SH-SY5Y (cell line): ENCODE measurements around the gene MREG.

Source experiments
- GATA2 ChIP-seq: IDR thresholded peaks from 2 replicates; pipeline ENCODE4 v1.6.1; 2011; ENCODE audit warnings: mild to moderate bottlenecking, low read depth, low read length
- GATA3 ChIP-seq: IDR thresholded peaks from 2 replicates; pipeline ENCODE4 v1.6.1; 2011; ENCODE audit warnings: low read depth, mild to moderate bottlenecking, low read length, moderate library complexity

- no peak for TF ChIP-seq GATA2
- no peak for TF ChIP-seq GATA3
These were observed 107.7 kb downstream of the MREG start for GRCh38 chr2:215905691-215906090.
